ENCODE measurements around the gene GNG2. TPM values are rescaled to one million over a fixed set of nuclear protein-coding genes. Genes with fewer than 3 reads are reported as not detected.

Gene GNG2
- total RNA-seq, 2 experiments from 2014 or later: 24.0 to 32.0 TPM

GRCh38 chr14:52000696-52001095, 140.3 kb downstream of the GNG2 start:
- TF ChIP-seq EZH2phosphoT487 (IDR thresholded peaks at IDR 0.05; ENCODE audit: borderline replicate concordance, low read depth, low read length) (no peak), CTCF (conservative IDR thresholded peaks at IDR 0.05; ENCODE audit: low read length) (no peak)
- intact Hi-C loops (cut with micrococcal nuclease; ENCODE audit: unreplicated experiment): no loop called here

GRCh38 chr14:52002542-52002941, 142.1 kb downstream of the GNG2 start:
- no peak overlapping the region for H3K4me2 ChIP-seq (ENCODE audit: low read length)
- peaks cover 14% of the 10 kb centered on the region; the same call in 1 of the 2 replicates for H4K20me1 ChIP-seq (ENCODE audit: insufficient read depth, low read length)
- TF ChIP-seq EZH2phosphoT487 (IDR thresholded peaks at IDR 0.05; ENCODE audit: borderline replicate concordance, low read depth, low read length): no peak
- no peak for TF ChIP-seq CTCF (conservative IDR thresholded peaks at IDR 0.05; ENCODE audit: low read length)
- DNase-seq (ENCODE audit: low spot score): no peak
- no peak overlapping the region for H3K4me3 ChIP-seq (ENCODE audit: low read depth, low read length, poor library complexity, severe bottlenecking)
- CTCF ChIA-PET (ENCODE audit: unreplicated experiment): no interaction called here
- peaks cover 100% of the 10 kb centered on the region for H3K36me3 ChIP-seq (ENCODE audit: insufficient read depth, low read length)
- BruUV-seq (replicated peaks): no TSS peak
- no peak overlapping the region for H3K27ac ChIP-seq (ENCODE audit: low read depth, low read length, poor library complexity, severe bottlenecking)
- intact Hi-C loops (cut with micrococcal nuclease; ENCODE audit: unreplicated experiment): no loop called here
- POLR2A ChIA-PET: interaction anchor here (1.6 kb wide), 1 partner anchor 9 kb away, joined by 3 read pairs; no protein-coding TSS in a partner anchor
- no peaks in the 10 kb centered on the region for H3K9me2 ChIP-seq (ENCODE audit: insufficient read depth, low read length)
- H3K79me2 ChIP-seq (ENCODE audit: insufficient read depth, low read depth, low read length): peaks cover 19% of the 10 kb centered on the region; the same call in 1 of the 2 replicates
- no peak overlapping the region for H2AFZ ChIP-seq (ENCODE audit: low read length)
- H3K9me3 ChIP-seq (ENCODE audit: low read length): no peaks in the 10 kb centered on the region
- H3K4me1 ChIP-seq (ENCODE audit: insufficient read depth, low read length, poor library complexity, severe bottlenecking): no peaks in the 10 kb centered on the region

More at GRCh38 chr14:52000696-52001095, 140.3 kb downstream of the GNG2 start:
- ChIA-PET CTCF (ENCODE audit: unreplicated experiment) (no interaction called here), POLR2A (interaction anchor here (0.8 kb wide), 1 partner anchor 37 kb away, joined by 3 read pairs; no protein-coding TSS in a partner anchor)
- DNase-seq (ENCODE audit: low spot score): no peak
- Histone ChIP-seq H3K9me3 (ENCODE audit: low read length) (no peaks in the 10 kb centered on the region), H3K79me2 (ENCODE audit: insufficient read depth, low read depth, low read length) (peaks cover 38% of the 10 kb centered on the region), H3K9me2 (ENCODE audit: insufficient read depth, low read length) (no peaks in the 10 kb centered on the region), H2AFZ (ENCODE audit: low read length) (no peak overlapping the region), H3K36me3 (ENCODE audit: insufficient read depth, low read length) (peaks cover 100% of the 10 kb centered on the region), H3K27ac (ENCODE audit: low read depth, low read length, poor library complexity, severe bottlenecking) (no peak overlapping the region), H3K4me1 (ENCODE audit: insufficient read depth, low read length, poor library complexity, severe bottlenecking) (no peaks in the 10 kb centered on the region), H3K4me2 (ENCODE audit: low read length) (no peak overlapping the region), H3K4me3 (ENCODE audit: low read depth, low read length, poor library complexity, severe bottlenecking) (no peak overlapping the region), H4K20me1 (ENCODE audit: insufficient read depth, low read length) (peaks cover 21% of the 10 kb centered on the region; the same call in 1 of the 2 replicates)
- BruUV-seq (replicated peaks): no TSS peak

- no TSS peak for BruUV-seq (replicated peaks)
- no peak for DNase-seq (ENCODE audit: low spot score)
- no peaks in the 10 kb centered on the region for H3K9me3 ChIP-seq (ENCODE audit: low read length)
- intact Hi-C loops (cut with micrococcal nuclease; ENCODE audit: unreplicated experiment): no loop called here
- H3K4me3 ChIP-seq (ENCODE audit: low read depth, low read length, poor library complexity, severe bottlenecking): no peak overlapping the region
- ChIA-PET CTCF (ENCODE audit: unreplicated experiment) (no interaction called here), POLR2A (interaction anchor here (1.6 kb wide), 1 partner anchor 10 kb away, joined by 3 read pairs; no protein-coding TSS in a partner anchor)
- no peak overlapping the region for H3K4me2 ChIP-seq (ENCODE audit: low read length)
- H3K4me1 ChIP-seq (ENCODE audit: insufficient read depth, low read length, poor library complexity, severe bottlenecking): no peaks in the 10 kb centered on the region
- H4K20me1 ChIP-seq (ENCODE audit: insufficient read depth, low read length): peaks cover 11% of the 10 kb centered on the region; the same call in 1 of the 2 replicates
- no peak overlapping the region for H2AFZ ChIP-seq (ENCODE audit: low read length)
- H3K79me2 ChIP-seq (ENCODE audit: insufficient read depth, low read depth, low read length): peaks cover 12% of the 10 kb centered on the region; the same call in 1 of the 2 replicates
- no peak overlapping the region for H3K27ac ChIP-seq (ENCODE audit: low read depth, low read length, poor library complexity, severe bottlenecking)
- no peak for TF ChIP-seq CTCF (conservative IDR thresholded peaks at IDR 0.05; ENCODE audit: low read length)
- no peak for TF ChIP-seq EZH2phosphoT487 (IDR thresholded peaks at IDR 0.05; ENCODE audit: borderline replicate concordance, low read depth, low read length)
- peaks cover 100% of the 10 kb centered on the region for H3K36me3 ChIP-seq (ENCODE audit: insufficient read depth, low read length)
- H3K9me2 ChIP-seq (ENCODE audit: insufficient read depth, low read length): no peaks in the 10 kb centered on the region
Measured at GRCh38 chr14:52003324-52003723, 142.9 kb downstream of the GNG2 start.

All from OCI-LY7 (cell line).